Stimulated activated CD8-positive, alpha-beta memory T cell treated with anti-CD3 and anti-CD28 coated beads, Interleukin-15, amount 100 ng/mL, for 24 hours (primary cell): ENCODE results near the gene FEM1A.

ENCODE experiments used
- DNase-seq: peaks from one replicate; pipeline ENCODE4 v3.0.0-alpha.2; 2020; ENCODE audit warnings: low read depth

The FEM1A gene

GRCh38 chr19:4849019-4849418, 57.5 kb downstream of the FEM1A start:
- DNase-seq: no peak
